A549 (cell line): ENCODE measurements around the gene LEUTX. TPM values are rescaled to one million over a fixed set of nuclear protein-coding genes. Genes with fewer than 3 reads are reported as not detected.

ENCODE experiments used
- ATAC-seq, 2 experiments: fragments of 200-7000 bp in 1 of 2; fragments of >200 bp in 1 of 2; cut with Nextera tagmentation in 1 of 2; cut with Tn5 transposase in 1 of 2; 3 replicates each; pipeline versions ENCODE4 v1.8.0 to v1.9.1; 2018 to 2020; ENCODE audit warnings: mild to moderate bottlenecking in 1 of 2, moderate library complexity in 1 of 2
- CTCF ChIA-PET: fragments of 300-600 bp; sonication (Branson Sonifier 250); formaldehyde crosslinking; extraction: SDS; loops from one replicate; lab custom pipeline; 2021; ENCODE audit warnings: antibody characterized with exemption, inconsistent platforms; lab: Yijun Ruan, JAX
- POLR2A ChIA-PET: fragments of 350-600 bp; formaldehyde crosslinking; extraction: SDS; loops from one replicate; lab custom pipeline; 2021; ENCODE audit warnings: antibody characterized with exemption, inconsistent platforms; lab: Yijun Ruan, JAX
- DNase-seq, 2 experiments: peaks; one replicate each; pipeline versions ENCODE4 v3.0.0 to v3.0.0-alpha.2; 2011 to 2016; ENCODE audit warnings: low read depth in 1 of 2, low spot score in 1 of 2
- FAIRE-seq: peaks from 2 replicates; lab custom pipeline; 2011; peaks lifted over from hg19 to GRCh38; lab: Jason Lieb, UNC
- H3K27ac ChIP-seq, 2 experiments: fragments of >200 bp; sonication (Bioruptor Twin); formaldehyde crosslinking; 3 replicates each; pipeline ENCODE4 v1.5.1; 2016 to 2017
- H3K4me1 ChIP-seq: fragments of >200 bp; sonication (Bioruptor Twin); formaldehyde crosslinking; 3 replicates; pipeline ENCODE4 v1.6.1; 2016
- H3K4me2 ChIP-seq: fragments of >200 bp; sonication (Bioruptor Twin); formaldehyde crosslinking; 3 replicates; pipeline ENCODE4 v1.6.1; 2016
- H3K4me3 ChIP-seq: fragments of >200 bp; sonication (Bioruptor Twin); formaldehyde crosslinking; 3 replicates; pipeline ENCODE4 v1.5.1; 2016
- H3K9me3 ChIP-seq: fragments of >200 bp; sonication (Bioruptor Twin); formaldehyde crosslinking; 3 replicates; pipeline ENCODE4 v1.6.1; 2016
- BHLHE40 ChIP-seq: IDR thresholded peaks from 2 replicates; pipeline ENCODE4 v1.6.1; 2012; ENCODE audit warnings: low read depth, low read length, inconsistent platforms
- EHF ChIP-seq: fragments of 250-450 bp; sonication (Bioruptor Pico); IDR thresholded peaks from 2 replicates; pipeline ENCODE4 v1.5.0; 2020; ENCODE audit warnings: mild to moderate bottlenecking
- EHMT2 ChIP-seq: fragments of 200-600 bp; sonication (generic); IDR thresholded peaks from 2 replicates; pipeline ENCODE4 v1.6.1; 2016; ENCODE audit warnings: antibody characterized with exemption, low read depth, mild to moderate bottlenecking, moderate library complexity
- HOXB13 ChIP-seq: fragments of 250-450 bp; sonication (Bioruptor Pico); IDR thresholded peaks from 2 replicates; pipeline ENCODE4 v1.5.0; 2020; ENCODE audit warnings: low read depth, mild to moderate bottlenecking, moderate library complexity
- HOXB5 ChIP-seq: fragments of 250-450 bp; sonication (Bioruptor Pico); IDR thresholded peaks from 2 replicates; pipeline ENCODE4 v1.5.0; 2020; ENCODE audit warnings: mild to moderate bottlenecking, moderate library complexity
- KDM1A ChIP-seq: fragments of 200-600 bp; sonication (generic); IDR thresholded peaks from 2 replicates; pipeline ENCODE4 v1.6.1; 2016; ENCODE audit warnings: low read depth, mild to moderate bottlenecking
- MAZ ChIP-seq: fragments of 150-350 bp; IDR thresholded peaks from 2 replicates; pipeline ENCODE4 v1.6.1; 2014; ENCODE audit warnings: antibody characterized with exemption, low read depth, low read length, borderline replicate concordance
- MYC ChIP-seq: IDR thresholded peaks from 2 replicates; pipeline ENCODE4 v1.6.1; 2012; ENCODE audit warnings: mild to moderate bottlenecking, inconsistent platforms, low read length, improper control_type of control experiment, borderline replicate concordance
- NPAS2 ChIP-seq: fragments of 250-450 bp; sonication (Bioruptor Pico); IDR thresholded peaks from 2 replicates; pipeline ENCODE4 v1.8.0; 2022; ENCODE audit warnings: mild to moderate bottlenecking, moderate library complexity, borderline replicate concordance
- PHF8 ChIP-seq: fragments of 200-600 bp; sonication (generic); IDR thresholded peaks from 2 replicates; pipeline ENCODE4 v1.6.1; 2016; ENCODE audit warnings: low read depth, mild to moderate bottlenecking, antibody characterized with exemption, moderate library complexity, borderline replicate concordance
- POLR2A ChIP-seq: IDR thresholded peaks from 2 replicates; pipeline ENCODE4 v1.6.1; 2012; ENCODE audit warnings: mild to moderate bottlenecking, low read length
- RNF2 ChIP-seq: fragments of 200-600 bp; sonication (generic); IDR thresholded peaks from 2 replicates; pipeline ENCODE4 v1.6.1; 2016; ENCODE audit warnings: low read depth, mild to moderate bottlenecking, antibody characterized with exemption, moderate library complexity, borderline replicate concordance
- SMC3 ChIP-seq: fragments of >200 bp; sonication (Bioruptor Twin); formaldehyde crosslinking; IDR thresholded peaks from 3 replicates; pipeline ENCODE4 v1.6.1; 2018; ENCODE audit warnings: inconsistent platforms
- ZNF302 ChIP-seq: fragments of 250-450 bp; sonication (Bioruptor Pico); IDR thresholded peaks from 2 replicates; pipeline ENCODE4 v1.9.0; 2021; ENCODE audit warnings: inconsistent platforms, mild to moderate bottlenecking, moderate library complexity
- WGBS: methylation state at CpG from one replicate; pipeline ENCODE4 v1.1.6; 2017; ENCODE audit errors: missing lambda C conversion rate; 5-methylcytosine and 5-hydroxymethylcytosine counted together
- polyA plus RNA-seq, 4 experiments: library from polyadenylated mRNA; depleted of rRNA in 3 of 4; stranded (reverse); fragments of >200 nt; fragmentation: RNase III in 1 of 4; extraction: RNeasy Plus Mini Kit Qiagen cat#74134 plus additional on column Dnase treatment in 1 of 4; gene quantifications; 2 replicates in 3 of 4; 3 replicates in 1 of 4; pipeline ENCODE4 v1.2.3, GENCODE V29; 2011 to 2017
- TF ChIP-seq, protein P1 (sequence below): IDR thresholded peaks from 2 replicates; pipeline ENCODE4 v1.6.1; 2012
- TF ChIP-seq, protein P2 (sequence below): fragments of >200 bp; sonication (Bioruptor Twin); formaldehyde crosslinking; IDR thresholded peaks from 3 replicates; pipeline ENCODE4 v1.6.1; 2016
- TF ChIP-seq, protein P3 (sequence below): IDR thresholded peaks from 2 replicates; pipeline ENCODE4 v1.6.1; 2012; ENCODE audit warnings: low read depth, borderline replicate concordance
- TF ChIP-seq, protein P4 (sequence below): fragments of >200 bp; sonication (Bioruptor Twin); formaldehyde crosslinking; IDR thresholded peaks from 3 replicates; pipeline ENCODE4 v1.5.1; 2016

The LEUTX gene
- polyA plus RNA-seq, 2 of the 4 experiments (the other 2 are of a cell fraction): not detected

DNA sequence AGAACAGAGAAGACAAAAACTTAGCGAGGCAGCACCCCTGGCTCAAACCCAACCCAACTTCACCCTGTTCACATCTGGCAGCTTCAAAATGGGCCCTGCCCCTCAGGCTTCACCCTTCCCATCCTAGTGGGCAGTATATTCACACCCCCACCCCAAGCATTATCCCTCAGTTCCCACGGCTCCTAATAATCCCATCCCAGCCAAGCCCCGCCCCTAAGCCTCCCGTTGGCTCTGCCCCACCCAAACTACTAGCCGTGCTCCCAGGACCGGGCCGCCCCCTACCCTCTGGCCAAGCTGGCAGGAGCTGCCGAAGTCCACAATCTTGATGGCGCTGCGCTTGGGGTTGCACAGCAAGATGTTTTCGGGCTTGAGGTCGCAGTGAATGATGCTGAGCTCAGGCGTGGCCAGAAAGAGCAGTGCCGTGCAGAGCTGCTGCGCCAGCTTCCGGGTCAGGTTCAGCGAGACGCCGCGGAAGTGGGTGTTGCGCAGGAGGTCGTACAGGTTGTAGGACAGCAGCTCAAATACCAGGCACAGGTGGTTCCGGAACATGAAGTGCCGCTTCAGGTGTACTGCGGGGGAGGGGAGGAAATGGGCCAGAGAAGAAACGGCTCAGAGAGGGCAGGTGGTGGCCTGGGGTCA is 49.5 kb downstream of the LEUTX start:
- Histone ChIP-seq H3K4me1 (peaks cover 11% of the 10 kb centered on the region), H3K4me2 (no peak overlapping the region), H3K4me3 (no peak overlapping the region), H3K9me3 (no peaks in the 10 kb centered on the region), H3K27ac (no peak overlapping the region)
- ChIA-PET CTCF (interaction anchor here (0.6 to 4.7 kb wide), 13 partner anchors 10 to 296 kb away, joined by 3 to 43 read pairs (median 4); partner anchors contain the start of genes FBL, LEUTX and PSMC4), POLR2A (interaction anchor here (1.5 kb wide), 1 partner anchor 18 kb away, joined by 4 read pairs; the partner anchor contains the start of gene FBL)
- 94% methylated on average over 26 of the region's 26 CpGs for WGBS
- TF ChIP-seq, protein P1, sequence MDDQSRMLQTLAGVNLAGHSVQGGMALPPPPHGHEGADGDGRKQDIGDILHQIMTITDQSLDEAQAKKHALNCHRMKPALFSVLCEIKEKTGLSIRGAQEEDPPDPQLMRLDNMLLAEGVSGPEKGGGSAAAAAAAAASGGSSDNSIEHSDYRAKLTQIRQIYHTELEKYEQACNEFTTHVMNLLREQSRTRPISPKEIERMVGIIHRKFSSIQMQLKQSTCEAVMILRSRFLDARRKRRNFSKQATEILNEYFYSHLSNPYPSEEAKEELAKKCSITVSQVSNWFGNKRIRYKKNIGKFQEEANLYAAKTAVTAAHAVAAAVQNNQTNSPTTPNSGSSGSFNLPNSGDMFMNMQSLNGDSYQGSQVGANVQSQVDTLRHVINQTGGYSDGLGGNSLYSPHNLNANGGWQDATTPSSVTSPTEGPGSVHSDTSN: no peak
- TF ChIP-seq, protein P2, sequence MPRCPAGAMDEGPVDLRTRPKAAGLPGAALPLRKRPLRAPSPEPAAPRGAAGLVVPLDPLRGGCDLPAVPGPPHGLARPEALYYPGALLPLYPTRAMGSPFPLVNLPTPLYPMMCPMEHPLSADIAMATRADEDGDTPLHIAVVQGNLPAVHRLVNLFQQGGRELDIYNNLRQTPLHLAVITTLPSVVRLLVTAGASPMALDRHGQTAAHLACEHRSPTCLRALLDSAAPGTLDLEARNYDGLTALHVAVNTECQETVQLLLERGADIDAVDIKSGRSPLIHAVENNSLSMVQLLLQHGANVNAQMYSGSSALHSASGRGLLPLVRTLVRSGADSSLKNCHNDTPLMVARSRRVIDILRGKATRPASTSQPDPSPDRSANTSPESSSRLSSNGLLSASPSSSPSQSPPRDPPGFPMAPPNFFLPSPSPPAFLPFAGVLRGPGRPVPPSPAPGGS: no peak
- TF ChIP-seq EHF (no peak), EHMT2 (no peak), SMC3 (no peak)
- FAIRE-seq: no peak
- no peak for DNase-seq
- no peak for ATAC-seq

DNA sequence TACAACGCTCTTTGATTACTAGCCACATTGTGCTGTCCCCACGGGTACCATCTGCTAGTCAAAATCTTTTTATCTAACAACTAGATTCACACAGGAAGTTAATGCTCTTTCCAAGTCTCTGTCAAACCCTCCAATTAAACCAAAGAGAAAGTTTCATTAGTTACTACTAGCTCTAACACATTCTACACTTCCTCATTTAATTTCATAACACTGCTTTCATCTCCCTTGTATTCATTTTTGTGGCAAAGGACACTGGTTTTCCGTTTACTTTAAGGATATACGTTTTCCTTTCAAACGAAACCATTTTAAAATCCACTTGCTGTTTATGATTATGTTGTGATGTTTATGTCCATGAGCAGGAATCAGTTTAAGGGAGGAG is 50.0 kb downstream of the LEUTX start:
- Histone ChIP-seq H3K9me3 (no peaks in the 10 kb centered on the region), H3K4me3 (no peak overlapping the region), H3K4me2 (no peak overlapping the region), H3K27ac (no peak overlapping the region), H3K4me1 (peaks cover 11% of the 10 kb centered on the region)
- no peak for ATAC-seq
- TF ChIP-seq NPAS2 (CRISPR knock-in tag): no peak
- no peak for TF ChIP-seq MYC
- TF ChIP-seq, protein P3, sequence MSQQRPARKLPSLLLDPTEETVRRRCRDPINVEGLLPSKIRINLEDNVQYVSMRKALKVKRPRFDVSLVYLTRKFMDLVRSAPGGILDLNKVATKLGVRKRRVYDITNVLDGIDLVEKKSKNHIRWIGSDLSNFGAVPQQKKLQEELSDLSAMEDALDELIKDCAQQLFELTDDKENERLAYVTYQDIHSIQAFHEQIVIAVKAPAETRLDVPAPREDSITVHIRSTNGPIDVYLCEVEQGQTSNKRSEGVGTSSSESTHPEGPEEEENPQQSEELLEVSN: no peak
- TF ChIP-seq, protein P1: no peak
- no peak for TF ChIP-seq POLR2A
- TF ChIP-seq HOXB5 (CRISPR knock-in tag): no peak
- no peak for TF ChIP-seq BHLHE40
- TF ChIP-seq, protein P4, sequence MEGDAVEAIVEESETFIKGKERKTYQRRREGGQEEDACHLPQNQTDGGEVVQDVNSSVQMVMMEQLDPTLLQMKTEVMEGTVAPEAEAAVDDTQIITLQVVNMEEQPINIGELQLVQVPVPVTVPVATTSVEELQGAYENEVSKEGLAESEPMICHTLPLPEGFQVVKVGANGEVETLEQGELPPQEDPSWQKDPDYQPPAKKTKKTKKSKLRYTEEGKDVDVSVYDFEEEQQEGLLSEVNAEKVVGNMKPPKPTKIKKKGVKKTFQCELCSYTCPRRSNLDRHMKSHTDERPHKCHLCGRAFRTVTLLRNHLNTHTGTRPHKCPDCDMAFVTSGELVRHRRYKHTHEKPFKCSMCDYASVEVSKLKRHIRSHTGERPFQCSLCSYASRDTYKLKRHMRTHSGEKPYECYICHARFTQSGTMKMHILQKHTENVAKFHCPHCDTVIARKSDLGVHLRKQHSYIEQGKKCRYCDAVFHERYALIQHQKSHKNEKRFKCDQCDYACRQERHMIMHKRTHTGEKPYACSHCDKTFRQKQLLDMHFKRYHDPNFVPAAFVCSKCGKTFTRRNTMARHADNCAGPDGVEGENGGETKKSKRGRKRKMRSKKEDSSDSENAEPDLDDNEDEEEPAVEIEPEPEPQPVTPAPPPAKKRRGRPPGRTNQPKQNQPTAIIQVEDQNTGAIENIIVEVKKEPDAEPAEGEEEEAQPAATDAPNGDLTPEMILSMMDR: no peak
- no peak for TF ChIP-seq KDM1A
- no peak for TF ChIP-seq SMC3
- no peak for TF ChIP-seq ZNF302 (CRISPR knock-in tag)
- no peak for TF ChIP-seq HOXB13 (CRISPR knock-in tag)
- TF ChIP-seq PHF8: no peak
- TF ChIP-seq RNF2: no peak
- no peak for TF ChIP-seq MAZ
- WGBS: 79% methylated on average over 5 of the region's 5 CpGs
- POLR2A ChIA-PET: interaction anchor here (1.5 kb wide), 1 partner anchor 18 kb away, joined by 4 read pairs; the partner anchor contains the start of gene FBL
- peak; percentile 90 for FAIRE-seq
- CTCF ChIA-PET: interaction anchor here (0.6 to 4.7 kb wide), 13 partner anchors 10 to 1491 kb away, joined by 3 to 43 read pairs (median 3); partner anchors contain the start of genes FBL, LEUTX and PSMC4
- DNase-seq: no peak
